Breast epithelium (tissue), 3 donors: Measurements from ENCODE around the gene MSH3.
"Not testable (repeated sequence)": the region's sequence is repeated elsewhere in the genome, so short reads cannot be mapped to it uniquely, and the experiment has no call there.

Source experiments
- POLR2A ChIP-seq: fragments of 450-650 bp; IDR thresholded peaks from one replicate; pipeline ENCODE4 v1.6.1; 2016; ENCODE audit warnings: antibody characterized with exemption, mild to moderate bottlenecking, moderate library complexity
- POLR2AphosphoS5 ChIP-seq, 3 donors: sonication (generic); formaldehyde crosslinking; IDR thresholded peaks; one replicate each; pipeline ENCODE4 v1.6.1; 2017; ENCODE audit warnings: antibody characterized with exemption in 3 of 3
- TF ChIP-seq, protein P1 (sequence below), 3 donors: fragments of 450-650 bp; IDR thresholded peaks; one replicate each; pipeline ENCODE4 v1.5.1; 2016 to 2017; ENCODE audit warnings: antibody characterized with exemption in 3 of 3, mild to moderate bottlenecking in 3 of 3, moderate library complexity in 3 of 3

DNA sequence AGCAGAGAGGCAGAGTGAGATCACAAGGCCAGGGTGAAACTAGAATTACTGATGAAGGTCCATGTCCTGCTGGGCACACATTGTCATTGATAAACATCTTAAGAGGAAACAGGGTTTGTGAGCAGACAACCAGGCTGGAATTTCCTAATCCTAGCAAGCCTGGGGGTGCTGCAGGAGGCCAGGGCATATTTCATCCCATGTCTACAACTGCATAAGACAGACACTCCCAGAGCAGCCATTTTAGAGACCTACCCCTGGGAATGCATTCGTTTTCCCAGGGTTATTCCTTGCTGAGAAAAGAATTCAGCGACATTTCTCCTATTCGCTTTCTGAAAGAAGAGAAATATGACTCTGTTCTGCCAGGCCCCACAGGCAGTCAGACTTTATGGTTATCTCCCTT is 248.2 kb downstream of the MSH3 start:
- TF ChIP-seq, protein P1, sequence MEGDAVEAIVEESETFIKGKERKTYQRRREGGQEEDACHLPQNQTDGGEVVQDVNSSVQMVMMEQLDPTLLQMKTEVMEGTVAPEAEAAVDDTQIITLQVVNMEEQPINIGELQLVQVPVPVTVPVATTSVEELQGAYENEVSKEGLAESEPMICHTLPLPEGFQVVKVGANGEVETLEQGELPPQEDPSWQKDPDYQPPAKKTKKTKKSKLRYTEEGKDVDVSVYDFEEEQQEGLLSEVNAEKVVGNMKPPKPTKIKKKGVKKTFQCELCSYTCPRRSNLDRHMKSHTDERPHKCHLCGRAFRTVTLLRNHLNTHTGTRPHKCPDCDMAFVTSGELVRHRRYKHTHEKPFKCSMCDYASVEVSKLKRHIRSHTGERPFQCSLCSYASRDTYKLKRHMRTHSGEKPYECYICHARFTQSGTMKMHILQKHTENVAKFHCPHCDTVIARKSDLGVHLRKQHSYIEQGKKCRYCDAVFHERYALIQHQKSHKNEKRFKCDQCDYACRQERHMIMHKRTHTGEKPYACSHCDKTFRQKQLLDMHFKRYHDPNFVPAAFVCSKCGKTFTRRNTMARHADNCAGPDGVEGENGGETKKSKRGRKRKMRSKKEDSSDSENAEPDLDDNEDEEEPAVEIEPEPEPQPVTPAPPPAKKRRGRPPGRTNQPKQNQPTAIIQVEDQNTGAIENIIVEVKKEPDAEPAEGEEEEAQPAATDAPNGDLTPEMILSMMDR (IDR thresholded peaks at IDR 0.05): not testable (repeated sequence)
- TF ChIP-seq POLR2A; POLR2AphosphoS5 (IDR thresholded peaks at IDR 0.05): not testable (repeated sequence)
